Measurements from ENCODE around the gene PNCK. TPM values are rescaled to one million over a fixed set of nuclear protein-coding genes. Genes with fewer than 3 reads are reported as not detected.

PNCK gene
- total RNA-seq, 2 experiments from 2014 or later, result 0.60 to 0.96 TPM

- H3K27me3 Mint-ChIP-seq, result peaks cover 4% of the 10 kb centered on the region
- H3K27ac Mint-ChIP-seq, result no peak overlapping the region
- H3K9me3 Mint-ChIP-seq, result no peaks in the 10 kb centered on the region
- CTCF ChIA-PET, result no interaction called here
- H3K4me3 Mint-ChIP-seq, result no peak overlapping the region
- no peaks in the 10 kb centered on the region for H3K36me3 Mint-ChIP-seq (ENCODE audit: low read depth)
- H3K4me1 Mint-ChIP-seq, result no peaks in the 10 kb centered on the region
- POLR2A ChIA-PET, result no interaction called here
- no peak for DNase-seq
Observed at GRCh38 chrX:153626863-153627674, 46.5 kb downstream of the PNCK start.

- ChIA-PET POLR2A (no interaction called here), CTCF (no interaction called here)
- no peaks in the 10 kb centered on the region for H3K36me3 Mint-ChIP-seq (ENCODE audit: low read depth)
- no peak overlapping the region for H3K4me3 Mint-ChIP-seq
- H3K27me3 Mint-ChIP-seq, result peaks cover 3% of the 10 kb centered on the region
- no peak for DNase-seq
- H3K9me3 Mint-ChIP-seq, result no peaks in the 10 kb centered on the region
- H3K4me1 Mint-ChIP-seq, result no peaks in the 10 kb centered on the region
- H3K27ac Mint-ChIP-seq, result no peak overlapping the region
Observed at GRCh38 chrX:153626025-153626633, 47.5 kb downstream of the PNCK start.

- CTCF ChIA-PET, result no interaction called here
- Mint-ChIP-seq H3K4me1 (no peaks in the 10 kb centered on the region), H3K4me3 (no peak overlapping the region), H3K9me3 (no peaks in the 10 kb centered on the region), H3K27ac (no peak overlapping the region), H3K36me3 (ENCODE audit: low read depth) (no peaks in the 10 kb centered on the region), H3K27me3 (no peaks in the 10 kb centered on the region)
- POLR2A ChIA-PET, result no interaction called here
- DNase-seq, result no peak
Observed at GRCh38 chrX:153625271-153626024, 48.2 kb downstream of the PNCK start.

GRCh38 chrX:153624196-153625091, 49.2 kb downstream of the PNCK start:
- H3K4me1 Mint-ChIP-seq, result no peaks in the 10 kb centered on the region
- no peaks in the 10 kb centered on the region for H3K9me3 Mint-ChIP-seq
- no peaks in the 10 kb centered on the region for H3K36me3 Mint-ChIP-seq (ENCODE audit: low read depth)
- no peaks in the 10 kb centered on the region for H3K27me3 Mint-ChIP-seq
- no peak overlapping the region for H3K27ac Mint-ChIP-seq
- ChIA-PET CTCF (no interaction called here), POLR2A (no interaction called here)
- no peak for DNase-seq
- no peak overlapping the region for H3K4me3 Mint-ChIP-seq

GRCh38 chrX:153623310-153624029, 50.1 kb downstream of the PNCK start:
- DNase-seq, result no peak
- H3K4me3 Mint-ChIP-seq, result no peak overlapping the region
- H3K27me3 Mint-ChIP-seq, result peaks cover 3% of the 10 kb centered on the region
- no peaks in the 10 kb centered on the region for H3K36me3 Mint-ChIP-seq (ENCODE audit: low read depth)
- no peaks in the 10 kb centered on the region for H3K9me3 Mint-ChIP-seq
- H3K4me1 Mint-ChIP-seq, result no peaks in the 10 kb centered on the region
- ChIA-PET POLR2A (no interaction called here), CTCF (no interaction called here)
- H3K27ac Mint-ChIP-seq, result no peak overlapping the region

GRCh38 chrX:153622661-153623309, 50.8 kb downstream of the PNCK start:
- CTCF ChIA-PET, result no interaction called here
- no peaks in the 10 kb centered on the region for H3K36me3 Mint-ChIP-seq (ENCODE audit: low read depth)
- no peak overlapping the region for H3K4me3 Mint-ChIP-seq
- no peak for DNase-seq
- peaks cover 5% of the 10 kb centered on the region for H3K27me3 Mint-ChIP-seq
- no peaks in the 10 kb centered on the region for H3K9me3 Mint-ChIP-seq
- no peaks in the 10 kb centered on the region for H3K4me1 Mint-ChIP-seq
- H3K27ac Mint-ChIP-seq, result no peak overlapping the region
- POLR2A ChIA-PET, result no interaction called here

GRCh38 chrX:153621949-153622598, 51.5 kb downstream of the PNCK start:
- Mint-ChIP-seq H3K27ac (no peak overlapping the region), H3K4me1 (no peaks in the 10 kb centered on the region), H3K4me3 (no peak overlapping the region), H3K36me3 (ENCODE audit: low read depth) (no peaks in the 10 kb centered on the region), H3K9me3 (no peaks in the 10 kb centered on the region), H3K27me3 (peaks cover 8% of the 10 kb centered on the region)
- CTCF ChIA-PET, result no interaction called here
- POLR2A ChIA-PET, result no interaction called here
- no peak for DNase-seq

- Mint-ChIP-seq H3K4me3 (no peak overlapping the region), H3K27me3 (peaks cover 11% of the 10 kb centered on the region), H3K9me3 (no peaks in the 10 kb centered on the region), H3K4me1 (no peaks in the 10 kb centered on the region), H3K27ac (no peak overlapping the region), H3K36me3 (ENCODE audit: low read depth) (no peaks in the 10 kb centered on the region)
- ChIA-PET CTCF (no interaction called here), POLR2A (no interaction called here)
- no peak for DNase-seq
Observed at GRCh38 chrX:153620576-153620975, 53.0 kb downstream of the PNCK start.

Other genes with a start within 250 kb of the PNCK start
- gene TREX2, start 227.8 kb downstream of the PNCK start, total RNA-seq, result 1 to 10 TPM; 1.1 to 1.8 TPM
- gene HAUS7, start 203.2 kb downstream of the PNCK start, total RNA-seq, result 10 to 100 TPM; 33.8 to 40.5 TPM
- gene BGN, start 178.8 kb downstream of the PNCK start, total RNA-seq, result not detected
- gene ATP2B3, start 156.2 kb downstream of the PNCK start, total RNA-seq, result not detected
- 10 to 100 TPM; 21.1 to 21.8 TPM for gene CCNQ, start 74.7 kb downstream of the PNCK start, total RNA-seq
- not detected for gene DUSP9, start 26.6 kb downstream of the PNCK start, total RNA-seq
- 1 to 10 TPM; 2.9 to 3.0 TPM for gene SLC6A8, start 14.1 kb upstream of the PNCK start, total RNA-seq
- 100 to 1,000 TPM; 162 TPM for gene BCAP31, start 50.6 kb upstream of the PNCK start, total RNA-seq
- 10 to 100 TPM; 16.5 to 17.6 TPM for gene ABCD1, start 51.0 kb upstream of the PNCK start, total RNA-seq
- under 1 TPM; 0.18 to 0.58 TPM for gene PLXNB3, start 90.4 kb upstream of the PNCK start, total RNA-seq
- gene SRPK3, start 107.2 kb upstream of the PNCK start, total RNA-seq, result not detected
- gene IDH3G, start 120.6 kb upstream of the PNCK start, total RNA-seq, result 10 to 100 TPM; 62.4 to 64.8 TPM
- 100 to 1,000 TPM; 247 to 250 TPM for gene SSR4, start 120.9 kb upstream of the PNCK start, total RNA-seq
- gene PDZD4, start 156.7 kb upstream of the PNCK start, total RNA-seq, result 1 to 10 TPM in 1 of 2 experiments, under 1 TPM in 1; 0.88 to 1.1 TPM
- gene L1CAM, start 212.4 kb upstream of the PNCK start, total RNA-seq, result 1 to 10 TPM; 4.2 to 5.2 TPM
- gene AVPR2, start 230.9 kb upstream of the PNCK start, total RNA-seq, result not detected

Measured in activated CD4-positive, alpha-beta memory T cell treated with anti-CD3 and anti-CD28 coated beads, Interleukin-2, amount 10 ng/mL, durations not matched to agents 7 days and 5 days (primary cell).